ENCODE data around the gene BCKDK. TPM values are rescaled to one million over a fixed set of nuclear protein-coding genes. Genes with fewer than 3 reads are reported as not detected.
"Not testable (repeated sequence)": the region's sequence is repeated elsewhere in the genome, so short reads cannot be mapped to it uniquely, and the experiment has no call there.

Gene BCKDK
- polyA plus RNA-seq, 3 donors from 2014 or later: 21.4 to 50.3 (median 30.1) TPM

DNA sequence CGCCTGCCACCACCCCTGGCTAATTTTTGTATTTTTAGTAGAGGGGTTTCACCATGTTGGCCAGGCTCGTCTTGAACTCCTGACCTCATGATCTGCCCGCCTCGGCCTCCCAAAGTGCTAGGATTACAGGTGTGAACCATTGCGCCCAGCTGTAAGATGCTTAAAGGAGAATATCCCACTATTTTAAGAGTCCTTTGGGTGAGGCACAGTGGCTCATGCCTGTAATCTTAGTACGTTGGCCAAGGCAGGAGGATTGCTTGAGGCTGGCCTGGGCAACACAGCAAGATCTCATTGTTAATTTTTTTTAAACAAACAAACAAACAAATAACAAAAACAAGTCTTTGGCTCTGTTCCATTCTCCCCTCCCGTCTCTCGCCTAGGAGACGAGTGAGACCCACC is 32.9 kb downstream of the BCKDK start:
- not testable (repeated sequence) for H3K9me3 Mint-ChIP-seq; H3K27me3 Mint-ChIP-seq (ENCODE audit: low read depth in 3 of 3)
- H3K27ac Mint-ChIP-seq: peak overlapping the region in 4 of 6 donors; percentile 11 to 69 (median 52)

DNA sequence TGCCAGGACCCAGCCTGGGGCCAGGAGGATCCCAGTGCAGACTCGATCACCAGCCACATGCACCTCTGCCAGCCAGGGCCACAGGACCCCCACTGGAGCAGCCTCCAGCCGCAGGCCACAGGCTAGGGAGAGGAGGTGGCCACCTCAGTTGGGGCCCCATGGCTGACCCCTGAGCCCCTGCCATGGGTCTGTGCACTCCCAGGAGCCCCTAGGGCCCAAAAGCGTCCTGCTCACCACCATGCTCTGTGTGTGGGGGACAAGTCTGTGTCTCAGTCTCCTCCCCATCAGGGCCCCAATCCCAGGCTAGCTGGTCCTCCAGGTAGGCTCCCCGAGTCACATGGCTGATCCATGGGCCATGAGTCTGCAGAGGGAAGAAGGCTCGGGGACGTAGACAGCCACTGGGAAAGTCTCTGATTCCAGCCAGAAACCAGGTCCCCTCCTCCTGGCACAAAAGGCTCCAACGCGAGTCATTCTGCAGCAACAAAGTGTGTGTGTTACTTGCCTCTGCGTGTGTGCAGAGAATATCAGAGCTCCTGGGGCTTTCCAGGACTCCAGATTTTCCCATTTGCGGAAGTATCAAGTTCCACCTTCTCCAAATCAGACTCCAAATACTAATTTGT is 33.4 kb downstream of the BCKDK start:
- peak overlapping the region; percentile 83 to 91 (median 90) for H3K27ac Mint-ChIP-seq
- H3K4me3 Mint-ChIP-seq: peak overlapping the region; percentile 75 to 85 (median 78)
- no peaks in the 10 kb centered on the region for H3K36me3 Mint-ChIP-seq
- peaks cover 6 to 13% of the 10 kb centered on the region in 2 donors for H3K4me1 Mint-ChIP-seq
- DNase-seq: no peak
- no peaks in the 10 kb centered on the region for H3K27me3 Mint-ChIP-seq (ENCODE audit: low read depth in 3 of 3)
- no peaks in the 10 kb centered on the region for H3K9me3 Mint-ChIP-seq

More for the DNA sequence above, 32.9 kb downstream of the BCKDK start:
- H3K36me3 Mint-ChIP-seq, DNase-seq: not testable (repeated sequence)
- Mint-ChIP-seq H3K4me3 (peak overlapping the region in 1 of 5 donors; percentile 51), H3K4me1 (peaks cover 6 to 13% of the 10 kb centered on the region in 2 donors)

DNA sequence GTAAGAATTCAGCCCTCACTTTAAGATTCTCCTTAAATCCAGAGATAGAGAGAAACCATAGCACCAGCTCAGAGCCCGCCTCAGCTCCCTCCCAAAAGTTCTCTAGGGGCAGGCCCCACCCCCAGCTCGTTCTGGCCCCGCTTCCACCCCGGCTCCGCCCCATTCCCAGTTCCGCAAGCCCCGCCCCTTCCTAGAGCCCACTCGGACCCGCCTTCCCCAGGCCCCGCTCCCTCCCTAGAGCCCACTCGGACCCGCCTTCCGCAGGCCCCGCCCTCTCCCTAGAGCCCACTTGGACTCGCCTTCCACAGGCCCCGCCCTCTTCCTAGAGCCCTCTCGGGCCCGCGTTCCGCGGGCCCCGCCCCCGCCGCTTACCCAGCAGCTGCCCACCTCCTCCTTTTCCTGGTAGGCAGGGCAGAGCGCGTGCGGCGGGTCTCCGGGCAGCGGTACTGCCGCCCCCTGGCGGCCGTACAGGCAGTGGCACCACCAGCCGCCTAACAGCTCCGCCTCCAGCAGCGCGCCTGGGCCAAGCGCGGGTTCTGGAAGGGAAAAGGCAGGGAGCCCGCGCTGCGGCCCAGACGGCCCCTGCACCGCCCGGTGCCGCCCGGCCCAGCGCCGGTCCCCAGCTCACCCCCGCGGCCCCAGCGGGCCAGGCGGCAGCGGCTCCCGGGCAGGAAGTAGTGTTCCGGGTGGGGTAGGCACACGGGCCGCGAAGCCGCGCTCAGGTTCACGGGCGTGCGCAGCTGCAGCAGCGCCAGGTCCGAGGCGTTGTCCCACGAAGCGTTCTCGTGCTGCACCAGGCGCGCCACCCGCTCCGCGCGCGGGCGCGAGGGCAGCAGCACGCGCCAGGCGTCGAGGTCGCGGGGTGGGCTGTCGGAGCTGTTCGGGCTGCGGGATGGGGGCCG is 34.2 kb downstream of the BCKDK start:
- DNase-seq: peak; percentile 92 to 96 (median 96)
- Mint-ChIP-seq H3K9me3 (no peaks in the 10 kb centered on the region), H3K27me3 (ENCODE audit: low read depth in 3 of 3) (peaks cover 0 to 2% (median 0%) of the 10 kb centered on the region in 3 donors), H3K27ac (peak overlapping the region; percentile 83 to 91 (median 90)), H3K4me3 (peak overlapping the region; percentile 75 to 85 (median 78)), H3K4me1 (peaks cover 6 to 13% of the 10 kb centered on the region in 2 donors), H3K36me3 (no peaks in the 10 kb centered on the region)

DNA sequence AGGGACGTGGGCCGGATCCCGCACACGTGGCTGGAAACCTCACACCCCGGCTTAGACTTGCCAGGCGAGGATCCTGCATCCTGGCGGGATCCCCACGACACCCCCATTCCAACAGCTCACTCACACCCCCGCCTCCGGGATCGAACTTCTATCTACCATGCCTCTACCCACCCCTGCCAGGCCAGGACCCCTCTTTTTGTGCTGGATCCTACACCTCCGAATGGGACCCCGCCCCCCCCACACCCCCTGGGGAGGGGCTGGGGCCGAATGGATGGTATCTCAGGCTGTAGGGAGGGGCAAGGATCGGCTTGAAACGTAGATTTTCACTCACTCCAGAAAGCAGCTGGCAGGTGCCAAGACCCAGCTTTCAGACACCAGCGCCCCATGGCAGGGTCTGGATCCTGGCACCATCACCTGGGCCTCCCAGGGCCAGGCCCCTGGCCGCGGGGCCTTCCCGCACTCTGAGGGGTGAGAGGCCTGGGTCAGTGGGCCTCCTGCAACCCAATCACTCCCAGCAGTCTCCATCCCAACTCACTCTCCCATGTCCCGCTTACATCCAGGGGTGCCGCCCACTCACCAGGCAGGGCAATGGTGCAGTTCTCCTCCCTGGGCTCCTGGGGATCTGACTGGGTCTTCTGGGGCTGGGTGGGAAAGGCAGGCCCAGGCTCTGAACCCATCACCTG is 35.0 kb downstream of the BCKDK start:
- Mint-ChIP-seq H3K27ac (peak overlapping the region in 4 of 6 donors; percentile 19 to 62 (median 40)), H3K27me3 (ENCODE audit: low read depth in 3 of 3) (peaks cover 0 to 2% (median 0%) of the 10 kb centered on the region in 3 donors), H3K36me3 (no peaks in the 10 kb centered on the region), H3K4me1 (peaks cover 6 to 13% of the 10 kb centered on the region in 2 donors), H3K9me3 (no peaks in the 10 kb centered on the region), H3K4me3 (peak overlapping the region; percentile 56 to 74 (median 65))
- no peak for DNase-seq

DNA sequence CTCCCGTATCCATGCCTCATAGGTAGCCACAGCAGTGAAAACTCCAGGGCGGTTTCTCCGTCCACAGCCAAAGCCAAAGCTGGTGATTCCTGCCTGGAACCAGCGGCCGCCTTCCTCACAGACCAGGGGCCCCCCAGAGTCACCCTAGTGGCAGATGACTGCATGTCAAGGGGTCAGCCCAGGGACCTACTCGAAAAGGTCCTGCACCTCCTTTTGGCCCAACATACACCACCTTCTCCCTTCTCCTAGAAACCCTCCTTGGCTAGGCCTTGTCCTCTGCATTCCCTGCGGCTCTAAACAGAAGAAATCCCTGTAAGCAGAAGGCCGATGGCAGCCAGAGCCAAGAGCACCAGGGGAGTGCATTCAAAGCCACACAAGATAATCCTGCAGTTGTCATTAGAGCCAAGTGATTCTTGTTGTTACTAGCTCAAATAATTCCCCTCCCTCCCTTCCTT is 35.5 kb downstream of the BCKDK start:
- Mint-ChIP-seq H3K27ac (peak overlapping the region in 2 of 6 donors; percentile 19 to 58), H3K4me3 (peak overlapping the region; percentile 56 to 74 (median 65)), H3K4me1 (peaks cover 6 to 13% of the 10 kb centered on the region in 2 donors), H3K9me3 (no peaks in the 10 kb centered on the region), H3K36me3 (no peaks in the 10 kb centered on the region), H3K27me3 (ENCODE audit: low read depth in 3 of 3) (peaks cover 0 to 2% (median 0%) of the 10 kb centered on the region in 3 donors)
- no peak for DNase-seq

DNA sequence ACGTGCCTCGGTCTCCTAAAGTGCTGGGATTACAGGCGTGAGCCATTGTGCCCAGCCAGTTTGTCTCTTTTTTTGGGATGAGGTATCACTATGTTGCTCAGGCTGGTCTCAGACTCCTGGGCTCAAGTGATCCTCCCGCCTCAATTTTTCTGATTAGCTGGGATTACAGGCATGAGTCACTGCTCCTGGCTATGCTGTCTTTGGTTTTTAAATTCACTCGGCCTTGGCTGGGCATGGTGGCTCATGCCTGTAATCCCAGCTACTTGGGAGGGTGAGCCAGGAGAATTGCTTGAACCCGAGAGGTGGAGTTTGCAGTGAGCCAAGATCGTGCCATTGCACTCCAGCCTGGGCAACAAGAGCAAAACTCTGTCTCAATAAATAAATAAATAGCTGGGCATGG is 36.2 kb downstream of the BCKDK start:
- H3K4me1 Mint-ChIP-seq: peaks cover 6 to 13% of the 10 kb centered on the region in 2 donors
- not testable (repeated sequence) for H3K36me3 Mint-ChIP-seq; DNase-seq; H3K9me3 Mint-ChIP-seq; H3K27ac Mint-ChIP-seq; H3K27me3 Mint-ChIP-seq (ENCODE audit: low read depth in 3 of 3)
- H3K4me3 Mint-ChIP-seq: peak overlapping the region in 2 of 5 donors; percentile 35 to 72

DNA sequence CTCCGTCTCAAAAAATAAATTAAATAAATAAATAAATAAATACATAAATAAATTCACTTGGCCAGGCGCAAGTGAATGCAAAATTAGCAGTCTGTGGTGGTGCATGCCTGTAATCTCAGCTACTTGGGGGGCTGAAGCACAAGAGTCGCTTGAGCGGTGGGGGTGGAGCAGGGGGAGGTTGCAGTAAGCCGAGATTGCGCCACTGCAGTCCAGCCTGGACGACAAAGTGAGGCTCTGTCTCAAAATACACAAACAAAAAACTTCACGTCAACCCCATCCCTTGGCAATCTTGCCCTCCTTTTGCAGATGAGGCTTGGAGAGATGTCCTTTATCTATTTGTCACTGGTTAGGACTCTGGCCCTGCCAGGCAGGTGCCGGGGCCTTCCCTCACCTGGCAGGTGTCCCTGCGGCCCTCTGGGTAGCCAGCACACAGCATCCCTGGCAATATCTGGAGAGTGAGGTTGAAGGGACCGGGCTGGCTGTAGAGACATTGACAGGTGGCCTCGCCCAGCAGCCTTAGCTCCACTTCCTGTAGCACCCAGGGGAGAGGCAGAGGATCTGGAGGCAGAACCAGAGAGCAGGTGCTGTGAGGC is 37.3 kb downstream of the BCKDK start:
- no peak for DNase-seq
- Mint-ChIP-seq H3K9me3 (no peaks in the 10 kb centered on the region), H3K4me3 (no peak overlapping the region), H3K27me3 (ENCODE audit: low read depth in 3 of 3) (peaks cover 0 to 2% (median 0%) of the 10 kb centered on the region in 3 donors), H3K36me3 (no peaks in the 10 kb centered on the region), H3K27ac (no peak overlapping the region), H3K4me1 (peaks cover 6 to 13% of the 10 kb centered on the region in 2 donors)

DNA sequence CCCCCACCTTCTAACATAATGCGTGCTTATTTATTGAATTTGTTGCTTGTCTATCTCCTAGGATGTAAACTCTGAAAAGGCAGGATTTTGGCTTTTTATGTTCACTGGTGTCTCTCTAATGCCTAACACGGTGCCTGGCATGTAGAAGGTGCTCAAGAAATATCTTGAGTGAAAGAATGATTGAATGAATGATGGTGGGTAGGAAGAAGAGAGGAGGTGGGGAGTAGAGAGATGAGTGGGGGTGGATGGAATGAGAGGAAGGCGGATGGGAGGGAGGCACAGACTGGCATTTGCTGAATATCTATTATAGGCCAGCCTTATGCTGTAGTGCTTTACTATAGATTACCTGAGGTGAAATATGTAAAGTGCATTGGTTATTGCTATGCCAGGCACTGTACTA is 39.4 kb downstream of the BCKDK start:
- Mint-ChIP-seq H3K27ac (no peak overlapping the region), H3K36me3 (no peaks in the 10 kb centered on the region), H3K27me3 (ENCODE audit: low read depth in 3 of 3) (peaks cover 0 to 7% (median 0%) of the 10 kb centered on the region in 3 donors), H3K9me3 (no peaks in the 10 kb centered on the region), H3K4me1 (peaks cover 0 to 6% of the 10 kb centered on the region in 2 donors), H3K4me3 (no peak overlapping the region)
- no peak for DNase-seq

DNA sequence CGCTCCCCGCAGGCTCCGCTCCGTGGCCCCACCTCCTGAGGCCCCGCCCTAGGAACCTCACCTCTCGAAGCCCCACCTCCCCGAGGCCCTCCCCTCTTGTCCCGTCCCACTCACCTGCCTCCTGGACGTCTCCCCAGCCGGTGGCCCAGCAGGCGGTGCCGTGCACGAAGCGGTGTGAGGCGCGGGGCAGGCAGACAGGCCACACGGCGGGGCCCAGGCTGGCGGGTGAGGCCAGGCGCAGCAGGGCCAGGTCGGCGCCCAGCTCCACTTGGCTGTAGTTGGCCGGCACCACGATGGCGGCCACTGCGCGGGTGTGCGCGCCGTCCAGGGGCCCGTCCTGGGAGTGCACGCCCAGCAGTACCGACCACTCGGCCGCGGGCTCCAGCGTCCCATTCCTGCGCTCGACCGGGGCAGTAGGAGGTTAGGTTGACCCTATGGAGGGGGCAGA is 40.1 kb downstream of the BCKDK start:
- no peak for DNase-seq

DNA sequence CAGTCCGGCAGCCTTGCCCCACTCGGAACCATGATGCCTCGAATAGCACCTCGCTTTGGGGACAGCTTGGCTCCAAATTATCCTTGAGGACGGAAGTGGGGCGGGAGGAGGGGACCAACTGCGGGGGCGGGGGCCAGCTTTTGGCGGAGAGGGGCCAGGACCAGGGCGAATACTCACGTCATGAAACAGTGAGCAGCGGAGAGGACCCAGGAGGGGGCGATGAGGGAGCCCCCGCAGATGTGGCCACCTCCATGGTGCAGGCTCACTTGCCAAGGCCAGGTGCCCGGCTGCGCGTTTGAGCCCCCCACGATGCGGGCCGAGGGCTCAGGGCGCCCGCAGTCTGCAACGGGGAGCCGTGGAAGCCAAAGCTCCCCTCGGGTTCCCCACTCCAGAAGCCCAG is 40.7 kb downstream of the BCKDK start:
- no peaks in the 10 kb centered on the region for H3K36me3 Mint-ChIP-seq

More for the DNA sequence above, 40.1 kb downstream of the BCKDK start:
- no peaks in the 10 kb centered on the region for H3K9me3 Mint-ChIP-seq
- peaks cover 0 to 6% of the 10 kb centered on the region in 2 donors for H3K4me1 Mint-ChIP-seq
- H3K27me3 Mint-ChIP-seq (ENCODE audit: low read depth in 3 of 3): peaks cover 0 to 8% (median 0%) of the 10 kb centered on the region in 3 donors
- H3K4me3 Mint-ChIP-seq: no peak overlapping the region
- H3K27ac Mint-ChIP-seq: no peak overlapping the region
- H3K36me3 Mint-ChIP-seq: no peaks in the 10 kb centered on the region

DNA sequence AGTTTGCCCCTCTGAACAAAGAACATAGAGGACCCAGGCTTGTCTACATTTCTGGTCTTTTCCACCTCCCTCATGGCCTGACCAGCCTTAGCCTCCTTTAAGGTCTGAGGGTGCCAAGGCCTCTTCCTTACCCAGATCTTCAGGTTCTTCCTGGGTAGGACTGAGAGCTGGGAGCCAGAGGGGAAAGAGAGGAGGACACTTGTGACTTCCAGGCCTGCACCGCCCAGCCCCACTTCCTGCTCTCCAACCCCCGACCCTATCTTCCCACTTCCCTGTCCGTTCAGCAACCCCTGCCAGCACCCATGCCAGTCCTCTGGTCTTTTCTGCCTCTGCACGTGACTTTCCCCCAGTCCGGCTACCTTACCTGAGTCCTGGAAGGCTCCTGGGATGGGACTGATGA is 41.1 kb downstream of the BCKDK start:
- Mint-ChIP-seq H3K36me3 (no peaks in the 10 kb centered on the region), H3K27ac (no peak overlapping the region), H3K4me1 (no peaks in the 10 kb centered on the region), H3K27me3 (ENCODE audit: low read depth in 3 of 3) (peaks cover 0 to 8% (median 0%) of the 10 kb centered on the region in 3 donors), H3K4me3 (no peak overlapping the region), H3K9me3 (no peaks in the 10 kb centered on the region)
- DNase-seq: no peak

More for the DNA sequence above, 40.7 kb downstream of the BCKDK start:
- H3K9me3 Mint-ChIP-seq: no peaks in the 10 kb centered on the region
- H3K27me3 Mint-ChIP-seq (ENCODE audit: low read depth in 3 of 3): peaks cover 0 to 8% (median 0%) of the 10 kb centered on the region in 3 donors
- H3K27ac Mint-ChIP-seq: no peak overlapping the region
- peaks cover 0 to under 1% of the 10 kb centered on the region in 2 donors for H3K4me1 Mint-ChIP-seq
- H3K4me3 Mint-ChIP-seq: no peak overlapping the region
- no peak for DNase-seq

DNA sequence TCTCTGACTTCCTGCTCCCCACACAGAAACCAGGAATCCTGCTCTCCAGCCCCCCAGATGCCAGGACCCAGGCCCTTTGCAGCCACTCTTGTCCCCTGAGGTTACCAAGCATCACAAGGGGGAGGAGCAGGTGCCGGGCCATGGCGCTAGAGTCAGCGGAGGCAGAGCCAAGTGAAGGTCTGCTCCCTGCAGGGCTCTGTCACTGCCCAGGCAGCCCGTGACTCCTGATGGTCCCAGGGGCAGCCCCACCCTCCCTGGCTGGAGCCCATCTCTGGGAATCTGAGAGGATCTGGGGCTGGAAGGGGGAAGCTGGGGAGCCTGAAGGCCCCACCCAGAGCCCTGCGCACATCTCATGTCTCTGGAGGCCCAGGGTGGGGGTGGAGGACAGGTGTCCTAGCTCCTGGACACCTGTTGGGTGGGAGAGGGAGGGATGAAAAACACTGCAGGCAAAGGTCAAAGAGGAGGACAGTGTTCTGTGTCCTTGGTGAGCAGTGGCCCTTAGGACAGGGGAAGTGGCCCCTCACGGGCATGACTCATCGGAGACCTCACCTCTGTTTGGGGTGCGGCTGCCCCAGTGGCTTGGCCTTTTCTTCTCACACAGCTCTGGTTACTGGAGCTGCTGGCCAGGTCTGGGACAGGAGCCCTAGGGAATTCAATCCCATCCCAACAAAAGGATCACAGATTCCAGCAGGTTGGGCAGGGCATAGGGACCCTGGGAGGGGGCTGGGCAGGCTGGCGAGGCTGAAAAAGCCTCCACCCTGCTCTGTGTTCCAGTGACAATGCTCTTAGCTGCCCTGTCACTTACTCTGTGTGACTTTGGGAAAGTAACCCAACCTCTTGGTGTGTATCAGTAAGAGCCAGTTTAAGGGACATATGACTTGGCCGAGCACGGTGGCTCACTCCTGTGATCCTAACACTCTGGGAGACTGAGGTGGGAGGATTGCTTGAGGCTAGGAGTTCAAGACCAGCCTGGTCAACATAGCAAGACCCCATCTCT is 42.0 kb downstream of the BCKDK start, which contains the start of gene PRSS36:
TSS of gene PRSS36 (minus strand) at position 173 of the 997 bp plus-strand sequence. CDS start at position 142, 31 bp downstream.
- no peak for DNase-seq
- no peaks in the 10 kb centered on the region for H3K4me1 Mint-ChIP-seq
- no peak within 1 kb of the TSS for H3K4me3 Mint-ChIP-seq
- H3K9me3 Mint-ChIP-seq: no peaks in the 10 kb centered on the region
- no peak within 1 kb of the TSS for H3K27ac Mint-ChIP-seq
- peaks cover 0 to 8% (median 0%) of the 10 kb centered on the region in 3 donors for H3K27me3 Mint-ChIP-seq (ENCODE audit: low read depth in 3 of 3)
- H3K36me3 Mint-ChIP-seq: no peaks in the 10 kb centered on the region
